Breast epithelium (tissue), 3 donors: ENCODE results near the gene SLC4A9.

Experiments
- POLR2AphosphoS5 ChIP-seq, 3 donors: sonication (generic); formaldehyde crosslinking; IDR thresholded peaks; one replicate each; pipeline ENCODE4 v1.6.1; 2017; ENCODE audit warnings: antibody characterized with exemption in 3 of 3
- TF ChIP-seq, protein P1 (sequence below), 3 donors: fragments of 450-650 bp; IDR thresholded peaks; one replicate each; pipeline ENCODE4 v1.5.1; 2016 to 2017; ENCODE audit warnings: antibody characterized with exemption in 3 of 3, mild to moderate bottlenecking in 3 of 3, moderate library complexity in 3 of 3

DNA sequence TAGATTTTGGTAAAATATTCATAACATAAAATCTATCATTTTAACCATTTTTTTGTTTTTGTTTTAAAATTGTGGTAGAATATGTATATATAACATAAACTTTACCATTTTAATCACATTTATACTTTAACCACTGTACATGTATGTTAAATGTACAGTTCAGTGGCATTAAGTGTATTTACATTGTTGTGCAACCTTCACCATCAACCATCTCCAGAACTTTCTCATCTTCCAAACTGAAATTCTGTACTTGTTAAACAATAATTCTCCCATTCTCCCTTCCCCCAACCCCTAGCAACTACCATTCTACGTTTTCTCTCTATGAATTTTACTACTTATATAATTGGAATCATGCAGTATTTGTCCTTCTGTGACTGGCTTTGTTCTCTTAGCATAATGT, 53.2 kb downstream of the SLC4A9 start:
- no peak for TF ChIP-seq POLR2AphosphoS5 (IDR thresholded peaks at IDR 0.05)
- TF ChIP-seq, protein P1, sequence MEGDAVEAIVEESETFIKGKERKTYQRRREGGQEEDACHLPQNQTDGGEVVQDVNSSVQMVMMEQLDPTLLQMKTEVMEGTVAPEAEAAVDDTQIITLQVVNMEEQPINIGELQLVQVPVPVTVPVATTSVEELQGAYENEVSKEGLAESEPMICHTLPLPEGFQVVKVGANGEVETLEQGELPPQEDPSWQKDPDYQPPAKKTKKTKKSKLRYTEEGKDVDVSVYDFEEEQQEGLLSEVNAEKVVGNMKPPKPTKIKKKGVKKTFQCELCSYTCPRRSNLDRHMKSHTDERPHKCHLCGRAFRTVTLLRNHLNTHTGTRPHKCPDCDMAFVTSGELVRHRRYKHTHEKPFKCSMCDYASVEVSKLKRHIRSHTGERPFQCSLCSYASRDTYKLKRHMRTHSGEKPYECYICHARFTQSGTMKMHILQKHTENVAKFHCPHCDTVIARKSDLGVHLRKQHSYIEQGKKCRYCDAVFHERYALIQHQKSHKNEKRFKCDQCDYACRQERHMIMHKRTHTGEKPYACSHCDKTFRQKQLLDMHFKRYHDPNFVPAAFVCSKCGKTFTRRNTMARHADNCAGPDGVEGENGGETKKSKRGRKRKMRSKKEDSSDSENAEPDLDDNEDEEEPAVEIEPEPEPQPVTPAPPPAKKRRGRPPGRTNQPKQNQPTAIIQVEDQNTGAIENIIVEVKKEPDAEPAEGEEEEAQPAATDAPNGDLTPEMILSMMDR (IDR thresholded peaks at IDR 0.05), result no peak
